Lower leg skin (tissue), 3 donors: ENCODE results near the gene DDR1.

Source experiments
- CTCF ChIP-seq, 3 donors: fragments of 450-650 bp; IDR thresholded peaks; one replicate each; pipeline ENCODE4 v1.5.1; 2016; ENCODE audit warnings: antibody characterized with exemption in 3 of 3, mild to moderate bottlenecking in 3 of 3, moderate library complexity in 2 of 3
- POLR2A ChIP-seq, 2 donors: fragments of 450-650 bp; IDR thresholded peaks; one replicate each; pipeline ENCODE4 v1.6.1; 2016 to 2017; ENCODE audit warnings: antibody characterized with exemption in 2 of 2, mild to moderate bottlenecking in 1 of 2, moderate library complexity in 1 of 2

GRCh38 chr6:30915591-30915946, 31.2 kb downstream of the DDR1 start:
- TF ChIP-seq CTCF (IDR thresholded peaks at IDR 0.05) (no peak), POLR2A (IDR thresholded peaks at IDR 0.05) (no peak)
